Vagina (tissue), 2 donors: ENCODE results near the gene PKD1.

Experiments
- POLR2A ChIP-seq, 2 donors: fragments of 450-650 bp; IDR thresholded peaks; one replicate each; pipeline ENCODE4 v1.6.1; 2017; ENCODE audit warnings: antibody characterized with exemption in 2 of 2, mild to moderate bottlenecking in 2 of 2, moderate library complexity in 2 of 2
- TF ChIP-seq, protein P1 (sequence below), 3 experiments: fragments of 450-650 bp in 2 of 3; fragments of 200-600 bp in 1 of 3; sonication (generic) in 1 of 3; IDR thresholded peaks; one replicate each; pipeline ENCODE4 v1.5.1; 2017 to 2019; ENCODE audit warnings: antibody characterized with exemption in 3 of 3, mild to moderate bottlenecking in 2 of 3, moderate library complexity in 2 of 3

DNA sequence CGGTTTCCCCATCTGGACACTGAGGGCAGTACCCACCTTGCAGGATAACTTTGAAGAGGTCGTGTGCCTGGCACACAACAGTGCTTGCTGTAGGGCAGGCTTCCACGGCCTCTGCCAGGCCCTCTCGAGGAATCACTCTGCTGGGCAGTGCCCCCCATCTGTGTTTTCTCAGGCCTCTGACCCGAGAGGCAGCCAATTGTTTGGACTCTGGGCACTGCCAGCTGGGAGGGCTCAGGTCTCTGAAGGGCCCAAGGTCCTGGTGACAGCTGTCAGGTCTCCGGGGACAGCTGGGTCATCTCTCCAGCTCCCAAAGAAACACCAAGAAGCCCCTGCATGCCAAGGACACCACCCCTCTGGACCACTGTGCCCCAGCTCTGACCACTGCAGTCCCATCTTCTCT lies 11.7 kb upstream of the PKD1 start:
- TF ChIP-seq, protein P1, sequence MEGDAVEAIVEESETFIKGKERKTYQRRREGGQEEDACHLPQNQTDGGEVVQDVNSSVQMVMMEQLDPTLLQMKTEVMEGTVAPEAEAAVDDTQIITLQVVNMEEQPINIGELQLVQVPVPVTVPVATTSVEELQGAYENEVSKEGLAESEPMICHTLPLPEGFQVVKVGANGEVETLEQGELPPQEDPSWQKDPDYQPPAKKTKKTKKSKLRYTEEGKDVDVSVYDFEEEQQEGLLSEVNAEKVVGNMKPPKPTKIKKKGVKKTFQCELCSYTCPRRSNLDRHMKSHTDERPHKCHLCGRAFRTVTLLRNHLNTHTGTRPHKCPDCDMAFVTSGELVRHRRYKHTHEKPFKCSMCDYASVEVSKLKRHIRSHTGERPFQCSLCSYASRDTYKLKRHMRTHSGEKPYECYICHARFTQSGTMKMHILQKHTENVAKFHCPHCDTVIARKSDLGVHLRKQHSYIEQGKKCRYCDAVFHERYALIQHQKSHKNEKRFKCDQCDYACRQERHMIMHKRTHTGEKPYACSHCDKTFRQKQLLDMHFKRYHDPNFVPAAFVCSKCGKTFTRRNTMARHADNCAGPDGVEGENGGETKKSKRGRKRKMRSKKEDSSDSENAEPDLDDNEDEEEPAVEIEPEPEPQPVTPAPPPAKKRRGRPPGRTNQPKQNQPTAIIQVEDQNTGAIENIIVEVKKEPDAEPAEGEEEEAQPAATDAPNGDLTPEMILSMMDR (IDR thresholded peaks at IDR 0.05) = no peak
- no peak for TF ChIP-seq POLR2A (IDR thresholded peaks at IDR 0.05)
